Right atrium auricular region (tissue), 2 donors: ENCODE data around the gene RPUSD1. TPM values are rescaled to one million over a fixed set of nuclear protein-coding genes. Genes with fewer than 3 reads are reported as not detected.

ENCODE experiments used
- DNase-seq: peaks from one replicate; pipeline ENCODE4 v3.0.0-alpha.2; 2019; ENCODE audit warnings: low spot score
- H3K27ac ChIP-seq, 2 donors: fragments of 200-600 bp; sonication (generic); 1 replicate in 1 of 2; 2 replicates in 1 of 2; pipeline ENCODE4 v1.5.1; 2016 to 2019
- H3K27me3 ChIP-seq, 2 donors: fragments of 200-600 bp; sonication (generic); one replicate each; pipeline versions ENCODE4 v1.5.1 to v1.6.0; 2017 to 2019
- H3K36me3 ChIP-seq: fragments of 200-600 bp; sonication (generic); one replicate; pipeline ENCODE4 v1.5.1; 2016
- H3K4me1 ChIP-seq, 2 donors: fragments of 200-600 bp; sonication (generic); one replicate each; pipeline versions ENCODE4 v1.5.1 to v1.6.0; 2017 to 2019
- H3K4me3 ChIP-seq, 2 donors: fragments of 200-600 bp; sonication (generic); 1 replicate in 1 of 2; 2 replicates in 1 of 2; pipeline ENCODE4 v1.5.1; 2017 to 2019; ENCODE audit warnings: mild to moderate bottlenecking in 1 of 2, moderate library complexity in 1 of 2
- H3K9me3 ChIP-seq, 2 donors: fragments of 200-600 bp; sonication (generic); one replicate each; pipeline ENCODE4 v1.5.1; 2019
- total RNA-seq, 2 donors: library from RNA; depleted of rRNA; stranded (reverse); fragments of >200 nt; gene quantifications; one replicate each; pipeline ENCODE4 v1.1.0, GENCODE V29; 2016
- TF ChIP-seq, protein P1 (sequence below), 2 donors: fragments of 200-600 bp; sonication (generic); IDR thresholded peaks; one replicate each; pipeline ENCODE4 v1.5.1; 2019; ENCODE audit warnings: antibody characterized with exemption in 2 of 2

RPUSD1 gene
- total RNA-seq, 2 donors from 2014 or later: 11.4 to 13.2 TPM

- TF ChIP-seq, protein P1, sequence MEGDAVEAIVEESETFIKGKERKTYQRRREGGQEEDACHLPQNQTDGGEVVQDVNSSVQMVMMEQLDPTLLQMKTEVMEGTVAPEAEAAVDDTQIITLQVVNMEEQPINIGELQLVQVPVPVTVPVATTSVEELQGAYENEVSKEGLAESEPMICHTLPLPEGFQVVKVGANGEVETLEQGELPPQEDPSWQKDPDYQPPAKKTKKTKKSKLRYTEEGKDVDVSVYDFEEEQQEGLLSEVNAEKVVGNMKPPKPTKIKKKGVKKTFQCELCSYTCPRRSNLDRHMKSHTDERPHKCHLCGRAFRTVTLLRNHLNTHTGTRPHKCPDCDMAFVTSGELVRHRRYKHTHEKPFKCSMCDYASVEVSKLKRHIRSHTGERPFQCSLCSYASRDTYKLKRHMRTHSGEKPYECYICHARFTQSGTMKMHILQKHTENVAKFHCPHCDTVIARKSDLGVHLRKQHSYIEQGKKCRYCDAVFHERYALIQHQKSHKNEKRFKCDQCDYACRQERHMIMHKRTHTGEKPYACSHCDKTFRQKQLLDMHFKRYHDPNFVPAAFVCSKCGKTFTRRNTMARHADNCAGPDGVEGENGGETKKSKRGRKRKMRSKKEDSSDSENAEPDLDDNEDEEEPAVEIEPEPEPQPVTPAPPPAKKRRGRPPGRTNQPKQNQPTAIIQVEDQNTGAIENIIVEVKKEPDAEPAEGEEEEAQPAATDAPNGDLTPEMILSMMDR (IDR thresholded peaks at IDR 0.05): no peak
Measured at GRCh38 chr16:831571-832413, 43.6 kb upstream of the RPUSD1 start.

DNA sequence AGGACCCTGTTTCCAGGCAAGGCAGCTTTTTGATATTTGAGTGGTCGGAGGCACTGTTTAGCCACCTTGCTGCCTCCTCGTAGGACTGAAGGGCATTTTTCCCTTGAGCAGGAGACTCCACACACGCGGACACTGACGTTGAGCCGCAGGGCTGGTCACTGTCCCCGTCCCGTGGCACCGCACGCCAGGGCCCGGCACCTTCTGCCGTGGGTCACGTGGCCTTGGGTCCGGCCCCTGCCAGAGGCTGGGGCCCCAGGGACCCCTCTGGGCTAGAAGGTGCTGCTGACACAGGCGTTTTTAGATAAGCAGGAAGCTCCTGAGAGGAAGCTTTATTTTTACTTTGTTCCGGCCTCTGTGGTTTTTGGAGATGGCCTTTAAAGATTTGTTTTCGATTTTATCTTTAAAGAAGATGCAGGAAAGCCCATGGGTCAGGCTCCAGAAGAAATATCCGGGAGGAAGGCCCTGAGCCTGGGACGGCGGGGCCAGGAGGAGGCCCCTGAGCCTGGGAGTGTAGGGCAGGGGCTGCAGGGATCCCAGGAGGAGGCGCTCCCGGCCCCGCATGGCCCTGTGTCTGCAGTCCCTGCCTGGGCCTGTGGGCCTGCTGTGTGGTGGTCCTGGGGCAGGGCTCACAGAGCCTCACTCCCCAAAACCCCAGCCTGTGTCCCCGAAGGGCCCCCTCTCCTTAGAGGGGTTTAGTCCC, 42.8 kb upstream of the RPUSD1 start:
- H3K27me3 ChIP-seq: no peaks in the 10 kb centered on the region
- TF ChIP-seq, protein P1 (IDR thresholded peaks at IDR 0.05): no peak

More at GRCh38 chr16:831571-832413, 43.6 kb upstream of the RPUSD1 start:
- H3K9me3 ChIP-seq: peaks cover 3 to 23% of the 10 kb centered on the region in 2 donors
- no peaks in the 10 kb centered on the region for H3K4me1 ChIP-seq
- H3K27me3 ChIP-seq: no peaks in the 10 kb centered on the region
- no peak for DNase-seq
- H3K36me3 ChIP-seq: no peaks in the 10 kb centered on the region
- no peak overlapping the region for H3K4me3 ChIP-seq
- no peak overlapping the region for H3K27ac ChIP-seq

GRCh38 chr16:830107-830870, 42.1 kb upstream of the RPUSD1 start:
- Histone ChIP-seq H3K27ac (no peak overlapping the region), H3K4me3 (no peak overlapping the region), H3K36me3 (no peaks in the 10 kb centered on the region), H3K4me1 (no peaks in the 10 kb centered on the region), H3K9me3 (peaks cover 0 to 8% of the 10 kb centered on the region in 2 donors), H3K27me3 (no peaks in the 10 kb centered on the region)
- TF ChIP-seq, protein P1 (IDR thresholded peaks at IDR 0.05): no peak
- no peak for DNase-seq

More for the DNA sequence above, 42.8 kb upstream of the RPUSD1 start:
- H3K9me3 ChIP-seq: peaks cover 3 to 15% of the 10 kb centered on the region in 2 donors
- no peak overlapping the region for H3K4me3 ChIP-seq
- H3K4me1 ChIP-seq: no peaks in the 10 kb centered on the region
- no peaks in the 10 kb centered on the region for H3K36me3 ChIP-seq
- no peak for DNase-seq
- H3K27ac ChIP-seq: no peak overlapping the region

DNA sequence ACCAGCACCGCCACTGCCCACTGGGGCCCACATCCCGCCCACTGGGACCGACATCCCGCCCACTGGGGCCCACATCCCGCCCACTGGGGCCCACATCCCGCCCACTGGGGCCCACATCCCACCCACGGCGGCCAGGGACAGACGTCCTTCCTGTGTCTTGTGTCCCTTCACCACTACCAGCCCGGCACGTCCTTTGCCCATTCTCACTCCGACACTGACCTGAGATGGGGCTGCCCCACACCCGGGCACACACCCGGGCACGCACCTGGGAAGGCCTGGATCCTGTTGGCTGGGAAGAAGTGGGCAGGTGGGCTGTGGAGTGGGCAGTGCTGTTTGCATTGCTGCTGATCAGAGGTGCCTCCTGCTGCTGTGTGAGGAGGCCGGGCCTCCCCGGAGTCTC, 40.7 kb upstream of the RPUSD1 start:
- no peaks in the 10 kb centered on the region for H3K27me3 ChIP-seq
- H3K36me3 ChIP-seq: no peaks in the 10 kb centered on the region
- H3K27ac ChIP-seq: no peak overlapping the region
- TF ChIP-seq, protein P1 (IDR thresholded peaks at IDR 0.05): no peak
- H3K4me3 ChIP-seq: no peak overlapping the region
- no peak for DNase-seq
- no peaks in the 10 kb centered on the region for H3K9me3 ChIP-seq
- no peaks in the 10 kb centered on the region for H3K4me1 ChIP-seq

- H3K27ac ChIP-seq: no peak overlapping the region
- H3K27me3 ChIP-seq: no peaks in the 10 kb centered on the region
- H3K36me3 ChIP-seq: no peaks in the 10 kb centered on the region
- no peaks in the 10 kb centered on the region for H3K9me3 ChIP-seq
- H3K4me3 ChIP-seq: no peak overlapping the region
- no peak for DNase-seq
- TF ChIP-seq, protein P1 (IDR thresholded peaks at IDR 0.05): no peak
- H3K4me1 ChIP-seq: no peaks in the 10 kb centered on the region
Measured at GRCh38 chr16:827513-827912, 39.3 kb upstream of the RPUSD1 start.
